GM12875 (cell line): Measurements from ENCODE around the gene EFNA1.

Source experiments
- H3K4me3 ChIP-seq: one replicate; pipeline ENCODE4 v1.5.1; 2011; ENCODE audit warnings: low read depth, low read length, control low read depth
- CTCF ChIP-seq: IDR thresholded peaks from 2 replicates; pipeline ENCODE4 v1.5.1; 2011; ENCODE audit warnings: low read depth, mild to moderate bottlenecking, control low read depth, inconsistent platforms, low read length, moderate library complexity, borderline replicate concordance; ENCODE audit not compliant: insufficient read depth

The EFNA1 gene

GRCh38 chr1:155094622-155094948 is 33.1 kb upstream of the EFNA1 start:
- TF ChIP-seq CTCF, result no peak
- no peak overlapping the region for H3K4me3 ChIP-seq

- H3K4me3 ChIP-seq, result no peak overlapping the region
- no peak for TF ChIP-seq CTCF
These were observed 28.3 kb upstream of the EFNA1 start for GRCh38 chr1:155099331-155099730.

- H3K4me3 ChIP-seq, result no peak overlapping the region
- TF ChIP-seq CTCF, result no peak
These were observed 24.4 kb upstream of the EFNA1 start for GRCh38 chr1:155103325-155103724.

GRCh38 chr1:155104605-155105534 is 22.8 kb upstream of the EFNA1 start:
- no peak for TF ChIP-seq CTCF

GRCh38 chr1:155105604-155106011 is 22.1 kb upstream of the EFNA1 start:
- H3K4me3 ChIP-seq, result no peak overlapping the region
- TF ChIP-seq CTCF, result no peak

More at GRCh38 chr1:155104605-155105534, 22.8 kb upstream of the EFNA1 start:
- H3K4me3 ChIP-seq, result no peak overlapping the region

DNA sequence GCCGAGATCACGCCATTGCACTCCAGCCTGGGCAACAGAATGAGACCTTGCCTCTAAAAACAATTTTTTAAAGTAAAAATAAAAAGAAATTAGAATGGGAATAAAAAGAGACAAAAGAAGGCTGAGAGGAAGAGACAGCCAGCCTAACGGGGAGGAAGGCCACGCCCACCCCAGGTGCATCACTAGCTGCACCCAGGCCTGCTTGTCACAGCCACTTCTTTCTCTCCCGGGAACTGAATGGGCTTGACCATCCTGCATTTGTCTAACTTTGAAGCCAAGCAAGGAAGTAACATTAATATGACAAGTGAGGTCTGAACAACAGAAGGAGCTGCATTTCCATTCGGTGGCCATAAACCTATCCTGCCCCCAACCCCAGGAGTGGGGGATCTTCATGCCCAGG is 20.8 kb upstream of the EFNA1 start:
- no peak overlapping the region for H3K4me3 ChIP-seq
- no peak for TF ChIP-seq CTCF
